GM18907 (cell line): ENCODE measurements around the gene PAPSS1.
"Not testable (repeated sequence)": the region's sequence is repeated elsewhere in the genome, so short reads cannot be mapped to it uniquely, and the experiment has no call there.

ENCODE experiments used
- ATAC-seq: cut with Tn5 transposase; IDR thresholded peaks from one replicate; pipeline ENCODE4 v1.9.1; 2021; ENCODE audit warnings: mild to moderate bottlenecking, moderate library complexity; ENCODE audit not compliant: unreplicated experiment

The PAPSS1 gene

GRCh38 chr4:107691378-107691777 is 28.7 kb downstream of the PAPSS1 start:
- ATAC-seq = no peak

- ATAC-seq = peak; percentile 87
These were observed 30.0 kb downstream of the PAPSS1 start for GRCh38 chr4:107689912-107690587.

GRCh38 chr4:107688421-107688820 is 31.6 kb downstream of the PAPSS1 start:
- ATAC-seq = no peak

GRCh38 chr4:107685740-107686139 is 34.3 kb downstream of the PAPSS1 start:
- no peak for ATAC-seq

GRCh38 chr4:107683873-107684272 is 36.2 kb downstream of the PAPSS1 start:
- no peak for ATAC-seq

- no peak for ATAC-seq
These were observed 37.7 kb downstream of the PAPSS1 start for GRCh38 chr4:107682306-107682705.

GRCh38 chr4:107669068-107669467 is 51.0 kb downstream of the PAPSS1 start:
- no peak for ATAC-seq

- ATAC-seq = no peak
These were observed 53.9 kb downstream of the PAPSS1 start for GRCh38 chr4:107666134-107666533.

GRCh38 chr4:107665001-107665400 is 55.0 kb downstream of the PAPSS1 start:
- no peak for ATAC-seq

- no peak for ATAC-seq
These were observed 61.4 kb downstream of the PAPSS1 start for GRCh38 chr4:107658400-107659336.

GRCh38 chr4:107655289-107655688 is 64.7 kb downstream of the PAPSS1 start:
- no peak for ATAC-seq

- no peak for ATAC-seq
These were observed 65.3 kb downstream of the PAPSS1 start for GRCh38 chr4:107654694-107655093.

- not testable (repeated sequence) for ATAC-seq
These were observed 68.6 kb downstream of the PAPSS1 start for GRCh38 chr4:107651408-107651807.

- no peak for ATAC-seq
These were observed 69.8 kb downstream of the PAPSS1 start for GRCh38 chr4:107650251-107650650.

GRCh38 chr4:107648178-107648991 is 71.6 kb downstream of the PAPSS1 start:
- ATAC-seq = no peak

- no peak for ATAC-seq
These were observed 72.4 kb downstream of the PAPSS1 start for GRCh38 chr4:107647591-107647990.

GRCh38 chr4:107645604-107646003 is 74.4 kb downstream of the PAPSS1 start:
- ATAC-seq = no peak

GRCh38 chr4:107643021-107643420 is 77.0 kb downstream of the PAPSS1 start:
- no peak for ATAC-seq

GRCh38 chr4:107640878-107641277 is 79.2 kb downstream of the PAPSS1 start:
- no peak for ATAC-seq

GRCh38 chr4:107640197-107640596 is 79.8 kb downstream of the PAPSS1 start:
- no peak for ATAC-seq

- ATAC-seq = no peak
These were observed 84.3 kb downstream of the PAPSS1 start for GRCh38 chr4:107635735-107636134.
